ENCODE data around the gene RAB40C.

Gene RAB40C

GRCh38 chr16:580946-581498, 8.8 kb upstream of the RAB40C start:
- H3K27me3 ChIP-seq, result no peaks in the 10 kb centered on the region
- no peak overlapping the region for H3K4me2 ChIP-seq
- H3K4me1 ChIP-seq, result peaks cover 74% of the 10 kb centered on the region
- peaks cover 13% of the 10 kb centered on the region for H4K20me1 ChIP-seq
- H3K27ac ChIP-seq, result no peak overlapping the region
- TF ChIP-seq Cebpa-rat (IDR thresholded peaks at IDR 0.05), result no peak
- H3K9me3 ChIP-seq, result no peaks in the 10 kb centered on the region
- H3K36me3 ChIP-seq, result 0 out of 2 replicates have a peak, but pooled peaks cover 11% of the 10 kb centered on the region
- no peak overlapping the region for H3K9ac ChIP-seq
- no peak overlapping the region for H3K4me3 ChIP-seq

- H3K9me3 ChIP-seq, result no peaks in the 10 kb centered on the region
- no peak overlapping the region for H3K4me2 ChIP-seq
- peaks cover 74% of the 10 kb centered on the region for H3K4me1 ChIP-seq
- H3K27ac ChIP-seq, result no peak overlapping the region
- H3K9ac ChIP-seq, result no peak overlapping the region
- no peak overlapping the region for H3K4me3 ChIP-seq
- 0 out of 2 replicates have a peak, but pooled peaks cover 8% of the 10 kb centered on the region for H3K36me3 ChIP-seq
- TF ChIP-seq Cebpa-rat (IDR thresholded peaks at IDR 0.05), result no peak
- H4K20me1 ChIP-seq, result peaks cover 7% of the 10 kb centered on the region; the same call in 1 of the 2 replicates
- H3K27me3 ChIP-seq, result no peaks in the 10 kb centered on the region
Observed at GRCh38 chr16:582218-582613, 7.7 kb upstream of the RAB40C start.

GRCh38 chr16:582614-583331, 7.1 kb upstream of the RAB40C start:
- Histone ChIP-seq H3K36me3 (0 out of 2 replicates have a peak, but pooled peaks cover 8% of the 10 kb centered on the region), H3K4me2 (peak overlapping the region; percentile 84), H3K27ac (peak overlapping the region; percentile 70), H3K4me1 (peaks cover 74% of the 10 kb centered on the region), H4K20me1 (peaks cover 12% of the 10 kb centered on the region; the same call in 1 of the 2 replicates), H3K4me3 (peak overlapping the region; percentile 15; the same call in 1 of the 2 replicates), H3K9me3 (no peaks in the 10 kb centered on the region), H3K27me3 (no peaks in the 10 kb centered on the region), H3K9ac (peak overlapping the region; percentile 58; the same call in 1 of the 2 replicates)
- TF ChIP-seq Cebpa-rat (IDR thresholded peaks at IDR 0.05), result no peak

- Histone ChIP-seq H3K9me3 (no peaks in the 10 kb centered on the region), H3K4me2 (peak overlapping the region; percentile 84), H4K20me1 (peaks cover 18% of the 10 kb centered on the region; the same call in 1 of the 2 replicates), H3K27ac (peak overlapping the region; percentile 70), H3K9ac (peak overlapping the region; percentile 58), H3K36me3 (0 out of 2 replicates have a peak, but pooled peaks cover 8% of the 10 kb centered on the region), H3K27me3 (no peaks in the 10 kb centered on the region), H3K4me3 (peak overlapping the region; percentile 15; the same call in 1 of the 2 replicates), H3K4me1 (peaks cover 73% of the 10 kb centered on the region)
- no peak for TF ChIP-seq Cebpa-rat (IDR thresholded peaks at IDR 0.05)
Observed at GRCh38 chr16:583470-583814, 6.4 kb upstream of the RAB40C start.

- Histone ChIP-seq H3K27me3 (no peaks in the 10 kb centered on the region), H3K9ac (peak overlapping the region; percentile 58), H4K20me1 (peaks cover 21% of the 10 kb centered on the region; the same call in 1 of the 2 replicates), H3K4me3 (peak overlapping the region; percentile 15; the same call in 1 of the 2 replicates), H3K4me2 (peak overlapping the region; percentile 84), H3K4me1 (peaks cover 68% of the 10 kb centered on the region), H3K36me3 (0 out of 2 replicates have a peak, but pooled peaks cover 8% of the 10 kb centered on the region), H3K27ac (peak overlapping the region; percentile 70), H3K9me3 (no peaks in the 10 kb centered on the region)
- TF ChIP-seq Cebpa-rat (IDR thresholded peaks at IDR 0.05), result no peak
Observed at GRCh38 chr16:583815-584591, 5.9 kb upstream of the RAB40C start.

- Histone ChIP-seq H3K9me3 (no peaks in the 10 kb centered on the region), H4K20me1 (peaks cover 24% of the 10 kb centered on the region), H3K4me2 (peak overlapping the region; percentile 17; the same call in 1 of the 2 replicates), H3K9ac (no peak overlapping the region), H3K4me1 (peaks cover 55% of the 10 kb centered on the region), H3K4me3 (no peak overlapping the region), H3K27ac (no peak overlapping the region), H3K36me3 (0 out of 2 replicates have a peak, but pooled peaks cover 8% of the 10 kb centered on the region), H3K27me3 (no peaks in the 10 kb centered on the region)
- TF ChIP-seq Cebpa-rat (IDR thresholded peaks at IDR 0.05), result no peak
Observed at GRCh38 chr16:585351-585750, 4.5 kb upstream of the RAB40C start.

GRCh38 chr16:586047-586644, 3.7 kb upstream of the RAB40C start:
- no peak overlapping the region for H3K27ac ChIP-seq
- H3K27me3 ChIP-seq, result no peaks in the 10 kb centered on the region
- H3K36me3 ChIP-seq, result 0 out of 2 replicates have a peak, but pooled peaks cover 5% of the 10 kb centered on the region
- peaks cover 32% of the 10 kb centered on the region for H4K20me1 ChIP-seq
- peaks cover 63% of the 10 kb centered on the region for H3K4me1 ChIP-seq
- no peak for TF ChIP-seq Cebpa-rat (IDR thresholded peaks at IDR 0.05)
- no peaks in the 10 kb centered on the region for H3K9me3 ChIP-seq
- no peak overlapping the region for H3K9ac ChIP-seq
- peak overlapping the region; percentile 93; the same call in 1 of the 2 replicates for H3K4me2 ChIP-seq
- H3K4me3 ChIP-seq, result no peak overlapping the region

GRCh38 chr16:586645-587590, 2.9 kb upstream of the RAB40C start:
- Histone ChIP-seq H3K9me3 (no peaks in the 10 kb centered on the region), H4K20me1 (peaks cover 40% of the 10 kb centered on the region), H3K36me3 (0 out of 2 replicates have a peak, but pooled peaks cover 5% of the 10 kb centered on the region), H3K9ac (peak overlapping the region; percentile 96), H3K4me2 (peak overlapping the region; percentile 93), H3K4me3 (peak overlapping the region; percentile 94), H3K27ac (peak overlapping the region; percentile 96), H3K4me1 (peaks cover 71% of the 10 kb centered on the region), H3K27me3 (no peaks in the 10 kb centered on the region)
- no peak for TF ChIP-seq Cebpa-rat (IDR thresholded peaks at IDR 0.05)
